Measurements from ENCODE around the gene UQCRC1. TPM values are rescaled to one million over a fixed set of nuclear protein-coding genes. Genes with fewer than 3 reads are reported as not detected.
A peak's percentile ranks its signal among the peaks of the same experiment; 100 is the strongest.

The UQCRC1 gene
- total and polyA plus RNA-seq, 2 of the 8 experiments (the other 6 are each of a cell fraction or from before 2014, with no cell fraction given): 310 to 720 TPM

- TF ChIP-seq CTCF (IDR thresholded peaks at IDR 0.05; ENCODE audit: control extremely low read depth in 1 of 3, insufficient read depth in 1 of 3, low read depth in 1 of 3, low read length in 3 of 3) (peak in 2 of 3 experiments; percentile 39 to 52; a peak in 3 of 4 replicates), CREB1 (IDR thresholded peaks at IDR 0.05) (0 out of 2 replicates have a peak, but pooled peaks have one; percentile 9), POLR2A (IDR thresholded peaks at IDR 0.05; ENCODE audit: control extremely low read depth in 1 of 2, low read depth in 2 of 2, low read length in 2 of 2) (peak in 1 of 2 experiments; percentile 28; a peak in 1 of 3 replicates), MAX (IDR thresholded peaks at IDR 0.05) (no peak)
Observed at GRCh38 chr3:48561045-48561736, 48.3 kb downstream of the UQCRC1 start (continued).

Measured in H1 (cell line).